Effector CD8-positive, alpha-beta T cell (primary cell): ENCODE data around the gene MOB3B.

Source experiments
- DNase-seq: peaks from one replicate; lab custom pipeline; 2025; lab: John Stamatoyannopoulos, UW

Gene MOB3B

GRCh38 chr9:27447031-27447683 is 82.5 kb downstream of the MOB3B start:
- no peak for DNase-seq

- DNase-seq, result no peak
Measured at GRCh38 chr9:27445688-27446087, 83.9 kb downstream of the MOB3B start.

GRCh38 chr9:27445057-27445595 is 84.5 kb downstream of the MOB3B start:
- no peak for DNase-seq

- DNase-seq, result no peak
Measured at GRCh38 chr9:27442464-27442863, 87.2 kb downstream of the MOB3B start.

GRCh38 chr9:27441741-27442070 is 87.9 kb downstream of the MOB3B start:
- DNase-seq, result no peak

- DNase-seq, result no peak
Measured at GRCh38 chr9:27440888-27441740, 88.5 kb downstream of the MOB3B start.

- no peak for DNase-seq
Measured at GRCh38 chr9:27438522-27438921, 91.1 kb downstream of the MOB3B start.

- no peak for DNase-seq
Measured at GRCh38 chr9:27437652-27438373, 91.8 kb downstream of the MOB3B start.

GRCh38 chr9:27436234-27436633 is 93.4 kb downstream of the MOB3B start:
- no peak for DNase-seq

GRCh38 chr9:27433631-27434325 is 95.8 kb downstream of the MOB3B start:
- no peak for DNase-seq

GRCh38 chr9:27432308-27432707 is 97.3 kb downstream of the MOB3B start:
- no peak for DNase-seq

GRCh38 chr9:27431543-27432147 is 98.0 kb downstream of the MOB3B start:
- no peak for DNase-seq

- no peak for DNase-seq
Measured at GRCh38 chr9:27430750-27431535, 98.7 kb downstream of the MOB3B start.

- DNase-seq, result no peak
Measured at GRCh38 chr9:27429917-27430316, 99.7 kb downstream of the MOB3B start.

GRCh38 chr9:27429436-27429835 is 100.2 kb downstream of the MOB3B start:
- DNase-seq, result no peak

GRCh38 chr9:27428551-27428950 is 101.1 kb downstream of the MOB3B start:
- no peak for DNase-seq

- no peak for DNase-seq
Measured at GRCh38 chr9:27427272-27427643, 102.4 kb downstream of the MOB3B start.

- DNase-seq, result no peak
Measured at GRCh38 chr9:27426511-27427271, 102.9 kb downstream of the MOB3B start.

GRCh38 chr9:27425827-27426510 is 103.6 kb downstream of the MOB3B start:
- no peak for DNase-seq
